RWPE2 (cell line): ENCODE measurements around the gene TSSK3.

Source experiments
- ATAC-seq: fragments of 200-7000 bp; cut with Tn5 transposase; 3 replicates; pipeline ENCODE4 v1.9.1; 2021; ENCODE audit warnings: low read depth
- DNase-seq: peaks from one replicate; pipeline ENCODE4 v3.0.0-alpha.2; 2020; ENCODE audit warnings: low spot score
- H3K27ac ChIP-seq: fragments of 450-650 bp; 2 replicates; pipeline ENCODE4 v1.5.1; 2017; ENCODE audit warnings: mild to moderate bottlenecking; ENCODE audit not compliant: poor library complexity, severe bottlenecking
- H3K27me3 ChIP-seq: fragments of 250-450 bp; sonication (Bioruptor Pico); 2 replicates; pipeline ENCODE4 v1.5.1; 2021; ENCODE audit warnings: mild to moderate bottlenecking, moderate library complexity; ENCODE audit not compliant: insufficient read depth, poor library complexity, severe bottlenecking
- H3K36me3 ChIP-seq: fragments of 250-450 bp; sonication (Bioruptor Pico); 2 replicates; pipeline ENCODE4 v1.5.1; 2020; ENCODE audit warnings: low read depth, mild to moderate bottlenecking, moderate library complexity
- H3K4me1 ChIP-seq: fragments of 250-450 bp; sonication (Bioruptor Pico); 2 replicates; pipeline ENCODE4 v1.5.1; 2021; ENCODE audit warnings: mild to moderate bottlenecking, moderate library complexity; ENCODE audit not compliant: insufficient read depth, poor library complexity, severe bottlenecking
- H3K4me3 ChIP-seq: fragments of 250-450 bp; sonication (Bioruptor Pico); 2 replicates; pipeline ENCODE4 v1.5.1; 2021; ENCODE audit warnings: mild to moderate bottlenecking, moderate library complexity; ENCODE audit not compliant: severe bottlenecking
- H3K9me3 ChIP-seq: fragments of 250-450 bp; sonication (Bioruptor Pico); 2 replicates; pipeline ENCODE4 v1.5.1; 2021; ENCODE audit warnings: mild to moderate bottlenecking, moderate library complexity; ENCODE audit not compliant: severe bottlenecking
- TF ChIP-seq, protein P1 (sequence below): fragments of 450-650 bp; IDR thresholded peaks from one replicate; pipeline ENCODE4 v1.5.1; 2017; ENCODE audit warnings: mild to moderate bottlenecking, moderate library complexity; ENCODE audit not compliant: poor library complexity, severe bottlenecking

Gene TSSK3

DNA sequence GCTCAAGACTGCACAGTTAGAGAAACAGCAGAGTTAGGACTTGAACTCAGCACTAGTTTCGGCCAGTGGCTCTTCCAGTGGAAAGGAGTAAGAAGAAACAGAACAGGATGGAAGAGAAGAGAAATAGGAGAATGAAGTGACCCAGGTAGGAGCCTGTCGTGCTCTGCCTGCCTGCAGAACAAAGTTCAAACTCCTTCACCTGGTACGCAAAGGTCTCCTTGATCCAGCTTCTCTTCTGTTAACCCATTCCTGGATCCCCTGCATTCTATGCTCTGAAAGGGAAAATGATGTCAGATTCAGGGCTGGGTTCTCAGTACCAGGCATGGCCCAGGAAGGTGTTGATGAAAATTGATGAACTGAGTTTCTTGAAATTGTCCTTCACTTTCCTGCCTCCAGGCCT lies 3.9 kb upstream of the TSSK3 start:
- H3K4me1 ChIP-seq, result peaks cover 5% of the 10 kb centered on the region
- no peak overlapping the region for H3K27ac ChIP-seq
- H3K27me3 ChIP-seq, result no peaks in the 10 kb centered on the region
- H3K9me3 ChIP-seq, result no peaks in the 10 kb centered on the region
- no peak overlapping the region for H3K4me3 ChIP-seq
- TF ChIP-seq, protein P1, sequence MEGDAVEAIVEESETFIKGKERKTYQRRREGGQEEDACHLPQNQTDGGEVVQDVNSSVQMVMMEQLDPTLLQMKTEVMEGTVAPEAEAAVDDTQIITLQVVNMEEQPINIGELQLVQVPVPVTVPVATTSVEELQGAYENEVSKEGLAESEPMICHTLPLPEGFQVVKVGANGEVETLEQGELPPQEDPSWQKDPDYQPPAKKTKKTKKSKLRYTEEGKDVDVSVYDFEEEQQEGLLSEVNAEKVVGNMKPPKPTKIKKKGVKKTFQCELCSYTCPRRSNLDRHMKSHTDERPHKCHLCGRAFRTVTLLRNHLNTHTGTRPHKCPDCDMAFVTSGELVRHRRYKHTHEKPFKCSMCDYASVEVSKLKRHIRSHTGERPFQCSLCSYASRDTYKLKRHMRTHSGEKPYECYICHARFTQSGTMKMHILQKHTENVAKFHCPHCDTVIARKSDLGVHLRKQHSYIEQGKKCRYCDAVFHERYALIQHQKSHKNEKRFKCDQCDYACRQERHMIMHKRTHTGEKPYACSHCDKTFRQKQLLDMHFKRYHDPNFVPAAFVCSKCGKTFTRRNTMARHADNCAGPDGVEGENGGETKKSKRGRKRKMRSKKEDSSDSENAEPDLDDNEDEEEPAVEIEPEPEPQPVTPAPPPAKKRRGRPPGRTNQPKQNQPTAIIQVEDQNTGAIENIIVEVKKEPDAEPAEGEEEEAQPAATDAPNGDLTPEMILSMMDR, result no peak
- no peak for DNase-seq
- no peaks in the 10 kb centered on the region for H3K36me3 ChIP-seq
- ATAC-seq, result no peak

DNA sequence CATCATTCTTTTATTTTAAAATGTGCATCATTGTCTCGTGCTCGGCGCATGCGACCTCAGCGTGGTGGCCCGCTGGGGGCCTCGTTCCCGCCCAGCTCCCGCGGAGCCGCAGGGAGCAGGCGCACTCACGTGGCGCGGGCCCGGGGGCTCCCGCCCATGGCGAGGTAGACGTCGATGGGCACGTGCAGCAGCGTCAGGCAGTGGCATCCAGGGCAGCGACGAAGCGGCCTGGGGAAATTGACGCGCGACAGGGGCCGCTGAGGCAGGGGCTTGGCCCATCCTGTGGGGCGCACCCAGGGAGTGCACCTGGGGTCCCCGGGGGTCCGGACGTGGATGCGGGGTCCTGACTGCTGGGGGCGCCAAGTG lies 1.0 kb upstream of the TSSK3 start:
- TF ChIP-seq, protein P1, result no peak
- Histone ChIP-seq H3K4me1 (no peaks in the 10 kb centered on the region), H3K4me3 (no peak overlapping the region), H3K36me3 (no peaks in the 10 kb centered on the region), H3K9me3 (no peaks in the 10 kb centered on the region), H3K27ac (no peak overlapping the region), H3K27me3 (no peaks in the 10 kb centered on the region)
- ATAC-seq (no peak), DNase-seq (no peak)

DNA sequence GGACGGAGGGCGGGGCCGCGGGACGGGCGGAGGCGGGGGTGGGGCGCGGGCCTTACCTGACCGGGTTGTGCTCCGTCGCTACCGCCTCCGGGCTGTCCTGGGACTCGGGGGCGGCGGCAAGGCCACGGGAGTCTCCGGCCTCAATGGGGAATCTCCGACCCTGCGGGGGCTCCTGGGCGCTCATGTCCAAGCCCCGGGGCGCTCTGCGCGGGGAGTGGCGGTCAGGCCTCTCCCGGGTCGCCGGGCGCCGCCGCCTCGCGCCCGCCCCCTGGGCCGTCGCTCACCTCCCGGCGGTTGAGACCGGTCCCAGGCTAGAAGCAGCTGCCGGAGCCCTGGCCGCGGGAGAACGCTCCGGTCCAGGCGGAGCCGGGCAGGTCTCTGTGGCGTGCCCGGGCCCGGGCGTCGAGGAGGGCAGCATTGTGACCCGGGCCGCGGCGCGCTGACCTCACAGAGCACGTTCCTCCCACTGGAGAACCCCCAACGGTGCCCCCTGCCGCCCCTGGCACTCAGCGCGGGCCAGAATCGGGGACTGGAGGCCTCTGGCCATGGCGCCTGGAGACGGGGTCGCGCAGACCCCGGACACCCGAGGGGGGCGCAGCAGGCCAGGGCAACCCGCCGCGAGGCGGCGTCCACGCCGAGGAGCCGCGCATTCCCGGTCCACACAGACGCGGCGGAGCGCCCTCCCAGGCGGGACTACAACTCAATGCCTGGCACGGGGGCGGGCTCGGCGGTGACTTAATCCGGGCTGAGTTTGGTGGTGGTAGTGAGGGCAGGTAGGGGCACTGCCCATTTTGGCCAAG lies 465 bp upstream of the TSSK3 start:
- Histone ChIP-seq H3K9me3 (no peaks in the 10 kb centered on the region), H3K4me3 (peak overlapping the region; percentile 33), H3K4me1 (no peaks in the 10 kb centered on the region), H3K27me3 (no peaks in the 10 kb centered on the region), H3K36me3 (0 out of 2 replicates have a peak, but pooled peaks cover under 1% of the 10 kb centered on the region), H3K27ac (no peak overlapping the region)
- DNase-seq, result no peak
- TF ChIP-seq, protein P1, result peak; percentile 46
- ATAC-seq, result peak; percentile 60

DNA sequence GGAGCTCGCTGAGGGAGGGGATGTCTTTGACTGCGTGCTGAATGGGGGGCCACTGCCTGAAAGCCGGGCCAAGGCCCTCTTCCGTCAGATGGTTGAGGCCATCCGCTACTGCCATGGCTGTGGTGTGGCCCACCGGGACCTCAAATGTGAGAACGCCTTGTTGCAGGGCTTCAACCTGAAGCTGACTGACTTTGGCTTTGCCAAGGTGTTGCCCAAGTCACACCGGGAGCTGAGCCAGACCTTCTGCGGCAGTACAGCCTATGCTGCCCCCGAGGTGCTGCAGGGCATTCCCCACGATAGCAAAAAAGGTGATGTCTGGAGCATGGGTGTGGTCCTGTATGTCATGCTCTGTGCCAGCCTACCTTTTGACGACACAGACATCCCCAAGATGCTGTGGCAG lies 1.4 kb downstream of the TSSK3 start:
- no peak for ATAC-seq
- no peak overlapping the region for H3K4me3 ChIP-seq
- H3K4me1 ChIP-seq, result no peaks in the 10 kb centered on the region
- H3K27ac ChIP-seq, result no peak overlapping the region
- H3K9me3 ChIP-seq, result no peaks in the 10 kb centered on the region
- 0 out of 2 replicates have a peak, but pooled peaks cover 8% of the 10 kb centered on the region for H3K36me3 ChIP-seq
- TF ChIP-seq, protein P1, result no peak
- no peak for DNase-seq
- H3K27me3 ChIP-seq, result no peaks in the 10 kb centered on the region

DNA sequence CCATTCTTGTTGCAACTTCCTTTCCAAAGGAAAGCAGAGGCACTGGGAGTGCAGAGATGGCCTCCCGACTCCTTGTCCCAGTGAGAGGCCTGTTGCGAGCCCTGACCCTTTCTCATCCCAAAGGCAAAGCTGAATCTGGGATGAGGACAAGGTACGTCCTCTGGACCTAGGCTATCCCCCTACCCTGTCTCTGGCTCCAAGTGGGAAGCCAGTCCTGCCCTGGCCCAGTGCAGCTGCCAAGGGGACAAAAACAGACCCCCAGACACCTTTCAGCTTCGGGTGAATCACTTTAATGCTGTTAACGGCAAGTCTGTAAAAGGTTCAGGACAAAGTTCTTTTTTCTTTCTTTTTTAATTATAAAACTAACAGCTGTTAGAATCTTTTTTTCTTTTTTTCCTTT lies 2.5 kb downstream of the TSSK3 start:
- H3K4me3 ChIP-seq, result no peak overlapping the region
- peaks cover 14% of the 10 kb centered on the region; the same call in 1 of the 2 replicates for H3K36me3 ChIP-seq
- H3K9me3 ChIP-seq, result no peaks in the 10 kb centered on the region
- no peaks in the 10 kb centered on the region for H3K4me1 ChIP-seq
- no peak for DNase-seq
- no peak for ATAC-seq
- no peaks in the 10 kb centered on the region for H3K27me3 ChIP-seq
- H3K27ac ChIP-seq, result no peak overlapping the region
- TF ChIP-seq, protein P1, result no peak
